Ishikawa (cell line): ENCODE results near the gene WDR82.

Experiments
- CEBPB ChIP-seq: IDR thresholded peaks from 2 replicates; pipeline ENCODE4 v1.6.1; 2012
- CREB1 ChIP-seq: IDR thresholded peaks from 2 replicates; pipeline ENCODE4 v1.6.1; 2012; ENCODE audit warnings: low read depth
- EGR1 ChIP-seq: IDR thresholded peaks from 2 replicates; pipeline ENCODE4 v1.6.1; 2012
- EP300 ChIP-seq: IDR thresholded peaks from 2 replicates; pipeline ENCODE4 v1.6.1; 2012; ENCODE audit warnings: borderline replicate concordance
- FOXM1 ChIP-seq: IDR thresholded peaks from 2 replicates; pipeline ENCODE4 v1.6.1; 2012; ENCODE audit warnings: low read depth, borderline replicate concordance
- NFIC ChIP-seq: IDR thresholded peaks from 2 replicates; pipeline ENCODE4 v1.6.1; 2012
- RAD21 ChIP-seq: IDR thresholded peaks from 2 replicates; pipeline ENCODE4 v1.6.1; 2012; ENCODE audit warnings: low read depth
- TAF1 ChIP-seq: IDR thresholded peaks from 2 replicates; pipeline ENCODE4 v1.6.1; 2012; ENCODE audit warnings: low read depth, mild to moderate bottlenecking
- TCF12 ChIP-seq: IDR thresholded peaks from 2 replicates; pipeline ENCODE4 v1.6.1; 2012; ENCODE audit warnings: low read depth
- TEAD4 ChIP-seq: IDR thresholded peaks from 2 replicates; pipeline ENCODE4 v1.6.1; 2012
- YY1 ChIP-seq: IDR thresholded peaks from 2 replicates; pipeline ENCODE4 v1.6.1; 2012; ENCODE audit warnings: low read depth
- ZBTB7A ChIP-seq: IDR thresholded peaks from 2 replicates; pipeline ENCODE4 v1.6.1; 2012; ENCODE audit warnings: low read depth
- TF ChIP-seq, protein P1 (sequence below): IDR thresholded peaks from 2 replicates; pipeline ENCODE4 v1.6.1; 2012
- TF ChIP-seq, protein P2 (sequence below): IDR thresholded peaks from 2 replicates; pipeline ENCODE4 v1.6.1; 2012
- TF ChIP-seq, protein P3 (sequence below): IDR thresholded peaks from 2 replicates; pipeline ENCODE4 v1.6.1; 2012; ENCODE audit warnings: low read depth, mild to moderate bottlenecking

Gene WDR82

DNA sequence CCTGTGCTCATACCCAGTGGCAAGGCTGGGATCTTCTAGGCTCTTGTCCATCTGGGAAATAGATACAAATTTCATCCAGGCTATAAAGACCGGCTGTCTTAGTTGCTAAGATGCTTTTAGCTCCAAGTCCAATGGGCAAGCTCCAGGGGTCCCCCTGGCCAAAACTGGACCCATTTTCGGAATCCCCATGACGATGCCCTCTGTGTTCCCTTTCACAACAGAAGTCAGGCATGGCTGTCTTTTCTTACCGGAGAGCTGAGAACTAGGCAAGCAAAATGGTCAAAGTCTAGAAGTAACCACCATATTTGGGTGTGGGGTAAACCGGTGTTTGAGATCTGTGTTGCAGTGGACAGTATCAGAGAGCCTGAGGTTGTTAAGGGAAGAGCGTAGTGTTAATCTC, 10.2 kb upstream of the WDR82 start:
- TF ChIP-seq TCF12 (no peak), RAD21 (no peak), CEBPB (no peak), TEAD4 (no peak), EGR1 (no peak), FOXM1 (no peak), EP300 (no peak), YY1 (no peak), NFIC (no peak), ZBTB7A (no peak), CREB1 (no peak)
- TF ChIP-seq, protein P1, sequence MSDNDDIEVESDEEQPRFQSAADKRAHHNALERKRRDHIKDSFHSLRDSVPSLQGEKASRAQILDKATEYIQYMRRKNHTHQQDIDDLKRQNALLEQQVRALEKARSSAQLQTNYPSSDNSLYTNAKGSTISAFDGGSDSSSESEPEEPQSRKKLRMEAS, result no peak
- TF ChIP-seq, protein P2, sequence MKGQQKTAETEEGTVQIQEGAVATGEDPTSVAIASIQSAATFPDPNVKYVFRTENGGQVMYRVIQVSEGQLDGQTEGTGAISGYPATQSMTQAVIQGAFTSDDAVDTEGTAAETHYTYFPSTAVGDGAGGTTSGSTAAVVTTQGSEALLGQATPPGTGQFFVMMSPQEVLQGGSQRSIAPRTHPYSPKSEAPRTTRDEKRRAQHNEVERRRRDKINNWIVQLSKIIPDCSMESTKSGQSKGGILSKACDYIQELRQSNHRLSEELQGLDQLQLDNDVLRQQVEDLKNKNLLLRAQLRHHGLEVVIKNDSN, result no peak
- TF ChIP-seq, protein P3, sequence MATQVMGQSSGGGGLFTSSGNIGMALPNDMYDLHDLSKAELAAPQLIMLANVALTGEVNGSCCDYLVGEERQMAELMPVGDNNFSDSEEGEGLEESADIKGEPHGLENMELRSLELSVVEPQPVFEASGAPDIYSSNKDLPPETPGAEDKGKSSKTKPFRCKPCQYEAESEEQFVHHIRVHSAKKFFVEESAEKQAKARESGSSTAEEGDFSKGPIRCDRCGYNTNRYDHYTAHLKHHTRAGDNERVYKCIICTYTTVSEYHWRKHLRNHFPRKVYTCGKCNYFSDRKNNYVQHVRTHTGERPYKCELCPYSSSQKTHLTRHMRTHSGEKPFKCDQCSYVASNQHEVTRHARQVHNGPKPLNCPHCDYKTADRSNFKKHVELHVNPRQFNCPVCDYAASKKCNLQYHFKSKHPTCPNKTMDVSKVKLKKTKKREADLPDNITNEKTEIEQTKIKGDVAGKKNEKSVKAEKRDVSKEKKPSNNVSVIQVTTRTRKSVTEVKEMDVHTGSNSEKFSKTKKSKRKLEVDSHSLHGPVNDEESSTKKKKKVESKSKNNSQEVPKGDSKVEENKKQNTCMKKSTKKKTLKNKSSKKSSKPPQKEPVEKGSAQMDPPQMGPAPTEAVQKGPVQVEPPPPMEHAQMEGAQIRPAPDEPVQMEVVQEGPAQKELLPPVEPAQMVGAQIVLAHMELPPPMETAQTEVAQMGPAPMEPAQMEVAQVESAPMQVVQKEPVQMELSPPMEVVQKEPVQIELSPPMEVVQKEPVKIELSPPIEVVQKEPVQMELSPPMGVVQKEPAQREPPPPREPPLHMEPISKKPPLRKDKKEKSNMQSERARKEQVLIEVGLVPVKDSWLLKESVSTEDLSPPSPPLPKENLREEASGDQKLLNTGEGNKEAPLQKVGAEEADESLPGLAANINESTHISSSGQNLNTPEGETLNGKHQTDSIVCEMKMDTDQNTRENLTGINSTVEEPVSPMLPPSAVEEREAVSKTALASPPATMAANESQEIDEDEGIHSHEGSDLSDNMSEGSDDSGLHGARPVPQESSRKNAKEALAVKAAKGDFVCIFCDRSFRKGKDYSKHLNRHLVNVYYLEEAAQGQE, result no peak

DNA sequence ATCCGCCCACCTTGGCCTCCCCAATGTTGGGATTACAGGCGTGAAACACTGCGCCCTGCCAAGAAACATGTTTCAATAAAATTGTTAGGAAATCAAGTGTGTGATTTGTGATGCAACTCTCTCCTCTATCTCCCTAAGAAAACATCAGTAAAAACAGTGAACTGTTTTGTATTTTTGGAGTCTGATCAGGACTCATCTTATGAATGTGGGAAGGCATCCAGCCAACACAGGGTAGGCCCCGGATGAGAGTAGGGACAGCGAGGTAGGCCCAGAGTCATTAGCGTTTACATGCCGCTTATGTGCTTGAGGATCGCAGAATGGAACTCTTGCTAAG, 8.3 kb upstream of the WDR82 start:
- TF ChIP-seq CEBPB, result no peak
- TF ChIP-seq, protein P2, result no peak
- TF ChIP-seq TEAD4, result no peak
- no peak for TF ChIP-seq YY1
- TF ChIP-seq NFIC, result no peak
- no peak for TF ChIP-seq ZBTB7A
- TF ChIP-seq, protein P1, result no peak
- TF ChIP-seq TAF1, result no peak
- TF ChIP-seq CREB1, result no peak
- TF ChIP-seq EP300, result no peak
- TF ChIP-seq FOXM1, result no peak
- TF ChIP-seq RAD21, result no peak
- TF ChIP-seq TCF12, result no peak
- TF ChIP-seq EGR1, result no peak
- TF ChIP-seq, protein P3, result no peak

DNA sequence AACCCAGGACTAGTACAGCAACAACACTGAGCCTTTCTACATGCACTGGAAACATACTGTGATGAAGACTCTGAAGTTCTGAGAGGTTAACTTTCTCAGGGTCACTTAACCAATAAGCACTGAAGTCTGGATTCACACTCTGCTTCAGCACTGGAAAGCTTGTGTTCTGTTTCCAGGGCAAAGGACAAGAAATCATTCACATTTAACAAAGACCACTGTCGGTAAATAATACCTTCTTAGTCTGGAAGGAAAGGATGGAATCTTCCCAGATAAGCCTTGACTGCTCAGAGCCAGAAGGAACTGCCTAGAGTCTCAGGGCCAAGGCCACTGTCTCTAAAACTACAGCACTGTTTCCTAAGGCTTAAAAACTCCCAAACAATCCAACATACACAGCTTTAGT, 4.9 kb upstream of the WDR82 start:
- TF ChIP-seq EP300 (no peak), YY1 (no peak), RAD21 (no peak), TCF12 (no peak), FOXM1 (no peak), CEBPB (no peak)
- TF ChIP-seq, protein P1, result no peak
- TF ChIP-seq, protein P2, result no peak

DNA sequence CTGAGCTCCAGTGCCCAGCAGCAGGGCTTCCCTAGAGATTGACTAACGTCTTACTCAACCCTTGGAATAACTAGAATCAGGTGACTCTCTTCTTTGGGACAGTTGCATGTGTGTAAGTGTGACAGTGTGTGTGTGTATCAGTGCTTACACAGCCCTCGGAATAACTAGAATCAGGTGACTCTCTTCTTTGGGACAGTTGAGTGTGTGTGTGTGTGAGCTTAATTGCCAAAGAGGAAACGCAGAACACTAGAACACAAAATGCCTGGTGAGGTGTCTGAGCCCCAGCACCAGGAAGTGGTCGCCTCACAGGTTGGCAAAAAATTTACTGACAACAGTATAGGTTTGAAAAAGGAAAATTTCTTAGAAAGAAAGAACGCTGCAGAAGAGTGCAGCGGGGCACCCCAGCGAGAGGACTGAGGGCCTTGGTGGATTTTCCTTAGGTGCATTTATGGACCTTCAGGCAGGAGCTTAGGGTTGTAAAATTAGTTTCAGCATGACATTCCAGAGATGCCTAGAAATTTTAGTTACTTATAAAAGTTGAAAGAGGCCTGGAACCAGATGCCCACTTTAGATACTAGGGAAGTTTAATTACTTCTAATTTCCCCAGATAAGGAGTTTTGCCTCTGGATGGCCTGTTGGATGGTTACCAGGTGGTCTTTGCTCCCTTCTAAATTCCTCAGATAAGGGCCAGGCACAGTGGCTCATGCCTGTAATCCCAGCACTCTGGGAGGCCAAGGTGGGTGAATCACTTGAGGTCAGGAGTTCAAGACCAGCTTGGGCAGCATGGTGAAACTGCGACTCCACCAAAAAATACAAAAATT, 3.7 kb upstream of the WDR82 start:
- TF ChIP-seq RAD21, result no peak
- TF ChIP-seq CEBPB, result no peak
- no peak for TF ChIP-seq TAF1
- TF ChIP-seq ZBTB7A, result no peak
- TF ChIP-seq TEAD4, result no peak
- no peak for TF ChIP-seq NFIC
- TF ChIP-seq, protein P3, result no peak
- no peak for TF ChIP-seq EGR1
- TF ChIP-seq CREB1, result no peak
- no peak for TF ChIP-seq TCF12
